PC-3 (cell line): ENCODE measurements around the gene SDK1.

Experiments
- CTCF ChIP-seq: fragments of 300-600 bp; sonication (generic); conservative IDR thresholded peaks from 2 replicates; pipeline ENCODE4 v1.5.1; 2017; ENCODE audit warnings: antibody characterized with exemption, low read depth, mild to moderate bottlenecking, low read length
- EZH2 ChIP-seq: fragments of 300-600 bp; sonication (generic); IDR thresholded peaks from one replicate; pipeline ENCODE4 v1.6.1; 2017; ENCODE audit warnings: antibody characterized with exemption, mild to moderate bottlenecking, low read length; ENCODE audit not compliant: unreplicated experiment
- EZH2phosphoT487 ChIP-seq: fragments of 300-600 bp; sonication (generic); IDR thresholded peaks from 2 replicates; pipeline ENCODE4 v1.6.1; 2018; ENCODE audit warnings: mild to moderate bottlenecking, antibody characterized with exemption, low read length, borderline replicate concordance

GRCh38 chr7:4080954-4081353 lies 779.9 kb downstream of the SDK1 start:
- TF ChIP-seq CTCF: no peak
- TF ChIP-seq EZH2: no peak
- no peak for TF ChIP-seq EZH2phosphoT487
